HG03108 (cell line): ENCODE results near the gene GRM5.
"Not testable (repeated sequence)": the region's sequence is repeated elsewhere in the genome, so short reads cannot be mapped to it uniquely, and the experiment has no call there.

ENCODE experiments used
- ATAC-seq: cut with Tn5 transposase; IDR thresholded peaks from one replicate; pipeline ENCODE4 v1.9.1; 2021; ENCODE audit warnings: moderate library complexity; ENCODE audit not compliant: unreplicated experiment

The GRM5 gene

GRCh38 chr11:88843766-88844426, 221.9 kb downstream of the GRM5 start:
- ATAC-seq, result not testable (repeated sequence)

GRCh38 chr11:88838139-88838538, 227.6 kb downstream of the GRM5 start:
- ATAC-seq, result not testable (repeated sequence)

- not testable (repeated sequence) for ATAC-seq
Measured at GRCh38 chr11:88835709-88836108, 230.1 kb downstream of the GRM5 start.

GRCh38 chr11:88831303-88831890, 234.4 kb downstream of the GRM5 start:
- no peak for ATAC-seq

GRCh38 chr11:88827018-88827676, 238.6 kb downstream of the GRM5 start:
- no peak for ATAC-seq

- no peak for ATAC-seq
Measured at GRCh38 chr11:88819616-88820015, 246.2 kb downstream of the GRM5 start.

- ATAC-seq, result no peak
Measured at GRCh38 chr11:88818978-88819377, 246.8 kb downstream of the GRM5 start.

GRCh38 chr11:88815505-88815904, 250.3 kb downstream of the GRM5 start:
- no peak for ATAC-seq

GRCh38 chr11:88814076-88814475, 251.7 kb downstream of the GRM5 start:
- no peak for ATAC-seq

GRCh38 chr11:88813233-88813915, 252.4 kb downstream of the GRM5 start:
- ATAC-seq, result peak; percentile 80

GRCh38 chr11:88810420-88811097, 255.2 kb downstream of the GRM5 start:
- ATAC-seq, result no peak

GRCh38 chr11:88809126-88809525, 256.7 kb downstream of the GRM5 start:
- no peak for ATAC-seq

- no peak for ATAC-seq
Measured at GRCh38 chr11:88807349-88807748, 258.4 kb downstream of the GRM5 start.

- ATAC-seq, result no peak
Measured at GRCh38 chr11:88806410-88806809, 259.4 kb downstream of the GRM5 start.

GRCh38 chr11:88801484-88802123, 264.2 kb downstream of the GRM5 start:
- no peak for ATAC-seq

- ATAC-seq, result no peak
Measured at GRCh38 chr11:88799771-88800500, 265.8 kb downstream of the GRM5 start.

GRCh38 chr11:88790182-88790581, 275.6 kb downstream of the GRM5 start:
- no peak for ATAC-seq

GRCh38 chr11:88779577-88779976, 286.2 kb downstream of the GRM5 start:
- no peak for ATAC-seq

- ATAC-seq, result no peak
Measured at GRCh38 chr11:88770475-88771079, 295.2 kb downstream of the GRM5 start.

GRCh38 chr11:88744140-88744539, 321.6 kb downstream of the GRM5 start:
- ATAC-seq, result no peak
